Thyroid gland (tissue), 4 donors: ENCODE data around the gene ZC3H7A. TPM values are rescaled to one million over a fixed set of nuclear protein-coding genes. Genes with fewer than 3 reads are reported as not detected.

Experiments used
- DNase-seq, 2 donors: peaks; one replicate each; pipeline ENCODE4 v3.0.0-alpha.2; 2019
- H3K27ac ChIP-seq, 3 donors: fragments of 200-600 bp; sonication (generic); 1 replicate in 2 of 3; 2 replicates in 1 of 3; pipeline ENCODE4 v1.5.1; 2016 to 2019; ENCODE audit warnings: mild to moderate bottlenecking in 1 of 3, moderate library complexity in 1 of 3
- H3K27me3 ChIP-seq: fragments of 200-600 bp; sonication (generic); one replicate; pipeline ENCODE4 v1.5.1; 2019
- H3K36me3 ChIP-seq, 2 donors: fragments of 200-600 bp; sonication (generic); one replicate each; pipeline ENCODE4 v1.5.1; 2016 to 2019
- H3K4me1 ChIP-seq, 2 donors: fragments of 200-600 bp; sonication (generic); one replicate each; pipeline ENCODE4 v1.5.1; 2017 to 2019
- H3K4me3 ChIP-seq, 3 donors: fragments of 200-600 bp; sonication (generic); replicated peaks in 1 of 3; 1 replicate in 2 of 3; 2 replicates in 1 of 3; pipeline ENCODE4 v1.5.1; 2016; ENCODE audit warnings: mild to moderate bottlenecking in 1 of 3
- H3K9me3 ChIP-seq: fragments of 200-600 bp; sonication (generic); one replicate; pipeline ENCODE4 v1.5.1; 2017
- POLR2A ChIP-seq, 2 donors: fragments of 450-650 bp; IDR thresholded peaks; one replicate each; pipeline ENCODE4 v1.6.1; 2017; ENCODE audit warnings: antibody characterized with exemption in 2 of 2, mild to moderate bottlenecking in 2 of 2, moderate library complexity in 1 of 2
- WGBS, 2 donors: methylation state at CpG; one replicate each; pipeline ENCODE4 v1.1.5; 2017; 5-methylcytosine and 5-hydroxymethylcytosine counted together
- intact Hi-C: fragments of 100-400 bp; cut with DNase I; formaldehyde crosslinking; loops from one replicate; pipeline ENCODE4 v1.15.1; 2023
- total RNA-seq, 4 donors: library from RNA; depleted of rRNA; stranded (reverse); fragments of >200 nt; gene quantifications; one replicate each; pipeline ENCODE4 v1.2.3, GENCODE V29; 2016
- TF ChIP-seq, protein P1 (sequence below), 6 experiments: fragments of 200-600 bp in 3 of 6; fragments of 450-650 bp in 3 of 6; sonication (generic) in 3 of 6; IDR thresholded peaks; one replicate each; pipeline ENCODE4 v1.5.1; 2016 to 2019; ENCODE audit warnings: antibody characterized with exemption in 6 of 6, mild to moderate bottlenecking in 2 of 6, inconsistent platforms in 1 of 6, moderate library complexity in 1 of 6

The ZC3H7A gene
- total RNA-seq, 4 donors from 2014 or later: 48.9 to 105 (median 62.7) TPM

DNA sequence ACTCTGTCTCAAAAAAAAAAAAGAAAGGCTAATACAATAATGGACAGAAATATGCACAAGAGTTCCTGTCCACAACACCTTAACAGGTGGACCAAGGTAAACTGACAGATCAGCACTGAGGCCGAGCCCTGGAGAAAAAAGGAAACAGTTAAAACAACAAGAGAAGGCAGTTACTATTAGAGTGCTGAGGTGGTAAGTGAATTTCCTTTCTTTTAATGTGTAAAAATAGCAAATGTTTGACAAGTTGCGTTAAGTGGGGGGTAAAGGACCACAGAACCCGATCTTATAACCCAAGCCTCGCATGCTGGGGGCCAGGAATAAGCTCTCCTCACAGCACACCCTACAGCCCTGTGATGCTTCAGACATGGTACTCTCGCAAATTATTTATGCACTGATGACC lies 79.2 kb downstream of the ZC3H7A start:
- WGBS, 2 donors: 30 to 32% methylated on average over 5 of the region's 5 CpGs
- Histone ChIP-seq H3K9me3 (no peaks in the 10 kb centered on the region), H3K36me3 (peaks cover 12 to 15% of the 10 kb centered on the region in 2 donors), H3K27ac (peak overlapping the region; percentile 31 to 85 (median 65)), H3K27me3 (no peaks in the 10 kb centered on the region), H3K4me1 (peaks cover 42 to 71% of the 10 kb centered on the region in 2 donors), H3K4me3 (no peak overlapping the region)
- no peak for TF ChIP-seq POLR2A (IDR thresholded peaks at IDR 0.05)
- TF ChIP-seq, protein P1, sequence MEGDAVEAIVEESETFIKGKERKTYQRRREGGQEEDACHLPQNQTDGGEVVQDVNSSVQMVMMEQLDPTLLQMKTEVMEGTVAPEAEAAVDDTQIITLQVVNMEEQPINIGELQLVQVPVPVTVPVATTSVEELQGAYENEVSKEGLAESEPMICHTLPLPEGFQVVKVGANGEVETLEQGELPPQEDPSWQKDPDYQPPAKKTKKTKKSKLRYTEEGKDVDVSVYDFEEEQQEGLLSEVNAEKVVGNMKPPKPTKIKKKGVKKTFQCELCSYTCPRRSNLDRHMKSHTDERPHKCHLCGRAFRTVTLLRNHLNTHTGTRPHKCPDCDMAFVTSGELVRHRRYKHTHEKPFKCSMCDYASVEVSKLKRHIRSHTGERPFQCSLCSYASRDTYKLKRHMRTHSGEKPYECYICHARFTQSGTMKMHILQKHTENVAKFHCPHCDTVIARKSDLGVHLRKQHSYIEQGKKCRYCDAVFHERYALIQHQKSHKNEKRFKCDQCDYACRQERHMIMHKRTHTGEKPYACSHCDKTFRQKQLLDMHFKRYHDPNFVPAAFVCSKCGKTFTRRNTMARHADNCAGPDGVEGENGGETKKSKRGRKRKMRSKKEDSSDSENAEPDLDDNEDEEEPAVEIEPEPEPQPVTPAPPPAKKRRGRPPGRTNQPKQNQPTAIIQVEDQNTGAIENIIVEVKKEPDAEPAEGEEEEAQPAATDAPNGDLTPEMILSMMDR (IDR thresholded peaks at IDR 0.05): no peak
- no peak for DNase-seq
- intact Hi-C loops: no loop called here

GRCh38 chr16:11716336-11716735 lies 80.7 kb downstream of the ZC3H7A start:
- H3K27me3 ChIP-seq: no peaks in the 10 kb centered on the region
- intact Hi-C loops: no loop called here
- H3K27ac ChIP-seq: peak overlapping the region; percentile 65 to 91 (median 85)
- no peak overlapping the region for H3K4me3 ChIP-seq
- no peaks in the 10 kb centered on the region for H3K9me3 ChIP-seq
- H3K36me3 ChIP-seq: peaks cover 12 to 15% of the 10 kb centered on the region in 2 donors
- no peak for DNase-seq
- peaks cover 40 to 67% of the 10 kb centered on the region in 2 donors for H3K4me1 ChIP-seq
- TF ChIP-seq, protein P1 (IDR thresholded peaks at IDR 0.05): no peak
- TF ChIP-seq POLR2A (IDR thresholded peaks at IDR 0.05): no peak

GRCh38 chr16:11715246-11715947 lies 81.7 kb downstream of the ZC3H7A start:
- intact Hi-C loops: no loop called here
- WGBS, 2 donors: 31 to 33% methylated on average over 8 of the region's 8 CpGs
- no peaks in the 10 kb centered on the region for H3K9me3 ChIP-seq
- peak in 1 of 2 donors; percentile 49 for TF ChIP-seq POLR2A (IDR thresholded peaks at IDR 0.05)
- TF ChIP-seq, protein P1 (IDR thresholded peaks at IDR 0.05): peak in 5 of 6 experiments; percentile 17 to 78 (median 55)
- no peak overlapping the region for H3K4me3 ChIP-seq
- H3K27ac ChIP-seq: peak overlapping the region; percentile 65 to 91 (median 85)
- peak; percentile 58 to 60 for DNase-seq
- no peaks in the 10 kb centered on the region for H3K27me3 ChIP-seq
- H3K36me3 ChIP-seq: peaks cover 4 to 7% of the 10 kb centered on the region in 2 donors
- H3K4me1 ChIP-seq: peaks cover 47 to 77% of the 10 kb centered on the region in 2 donors

DNA sequence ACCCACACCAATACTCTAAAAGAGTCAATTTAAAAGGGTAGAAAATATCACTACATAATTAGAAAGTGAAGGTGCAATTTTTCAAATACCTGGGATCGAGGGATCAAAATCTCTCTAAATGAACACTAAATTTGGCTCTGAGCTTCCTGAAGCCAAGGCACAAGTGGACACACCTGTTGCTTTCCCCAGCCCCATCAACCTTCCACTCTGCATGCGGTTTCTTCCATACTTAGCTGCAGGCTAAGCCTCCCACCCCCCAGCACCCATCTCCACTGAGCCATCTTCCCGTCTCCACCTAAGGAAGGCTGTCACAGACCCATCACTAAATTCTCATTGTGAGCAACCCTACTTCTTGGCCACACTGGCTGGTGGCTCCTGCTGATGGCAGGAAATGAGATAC lies 84.9 kb downstream of the ZC3H7A start:
- TF ChIP-seq, protein P1 (IDR thresholded peaks at IDR 0.05): no peak
- no peak for TF ChIP-seq POLR2A (IDR thresholded peaks at IDR 0.05)
- H3K27me3 ChIP-seq: no peaks in the 10 kb centered on the region
- H3K27ac ChIP-seq: peak overlapping the region; percentile 50 to 87 (median 80)
- no peak for DNase-seq
- intact Hi-C loops: loop anchor here (5.0 kb wide), 1 partner anchor 315 kb away; no protein-coding TSS in a partner anchor
- no peak overlapping the region for H3K4me3 ChIP-seq
- no peaks in the 10 kb centered on the region for H3K36me3 ChIP-seq
- H3K9me3 ChIP-seq: no peaks in the 10 kb centered on the region
- 95 to 97% methylated on average over 3 of the region's 3 CpGs for WGBS, 2 donors
- peaks cover 41 to 58% of the 10 kb centered on the region in 2 donors for H3K4me1 ChIP-seq

GRCh38 chr16:11711662-11712061 lies 85.4 kb downstream of the ZC3H7A start:
- TF ChIP-seq, protein P1 (IDR thresholded peaks at IDR 0.05): no peak
- TF ChIP-seq POLR2A (IDR thresholded peaks at IDR 0.05): no peak
- H3K9me3 ChIP-seq: no peaks in the 10 kb centered on the region
- H3K27me3 ChIP-seq: no peaks in the 10 kb centered on the region
- H3K4me1 ChIP-seq: peaks cover 40 to 55% of the 10 kb centered on the region in 2 donors
- intact Hi-C loops: loop anchor here (5.0 kb wide), 1 partner anchor 314 kb away; no protein-coding TSS in a partner anchor
- no peaks in the 10 kb centered on the region for H3K36me3 ChIP-seq
- H3K27ac ChIP-seq: peak overlapping the region; percentile 50 to 87 (median 80)
- H3K4me3 ChIP-seq: no peak overlapping the region
- WGBS, 2 donors: 82 to 84% methylated on average over 4 of the region's 4 CpGs
- no peak for DNase-seq
